Kidney (tissue), 14 donors: ENCODE data around the gene MEGF9. TPM values are rescaled to one million over a fixed set of nuclear protein-coding genes. Genes with fewer than 3 reads are reported as not detected.

Experiments used
- DNase-seq, 5 donors: peaks; one replicate each; pipeline ENCODE4 v3.0.0-alpha.2; 2013 to 2020
- FAIRE-seq: peaks from 2 replicates; lab custom pipeline; 2012; peaks lifted over from hg19 to GRCh38; lab: Jason Lieb, UNC
- H3K27ac ChIP-seq, 2 donors: one replicate each; pipeline ENCODE4 v1.7.0; 2013; ENCODE audit warnings: low read depth in 2 of 2, low read length in 2 of 2, inconsistent platforms in 1 of 2
- H3K27me3 ChIP-seq: one replicate; pipeline ENCODE4 v1.7.1; 2013; ENCODE audit warnings: low read length, inconsistent platforms; ENCODE audit not compliant: control insufficient read depth, insufficient read depth
- H3K36me3 ChIP-seq, 3 donors: one replicate each; pipeline versions ENCODE4 v1.7.0 to v1.7.1; 2013; ENCODE audit warnings: low read length in 3 of 3, control low read depth in 1 of 3, inconsistent platforms in 1 of 3; ENCODE audit not compliant: insufficient read depth in 3 of 3, control insufficient read depth in 2 of 3
- H3K4me1 ChIP-seq, 3 donors: one replicate each; pipeline versions ENCODE4 v1.7.0 to v1.7.1; 2013; ENCODE audit warnings: low read length in 3 of 3, inconsistent platforms in 1 of 3, low read depth in 1 of 3; ENCODE audit not compliant: control insufficient read depth in 2 of 3, insufficient read depth in 2 of 3
- H3K4me3 ChIP-seq, 3 donors: one replicate each; pipeline versions ENCODE4 v1.7.0 to v1.8.1; 2013; ENCODE audit warnings: low read length in 3 of 3, control low read depth in 1 of 3, inconsistent platforms in 1 of 3
- H3K9ac ChIP-seq, 3 donors: one replicate each; pipeline versions ENCODE4 v1.7.0 to v1.7.1; 2013; ENCODE audit warnings: low read length in 3 of 3, control low read depth in 1 of 3, inconsistent platforms in 1 of 3
- H3K9me3 ChIP-seq, 3 donors: one replicate each; pipeline versions ENCODE4 v1.7.0 to v1.7.1; 2013; ENCODE audit warnings: low read length in 3 of 3, control low read depth in 1 of 3, inconsistent platforms in 1 of 3; ENCODE audit not compliant: control insufficient read depth in 2 of 3, insufficient read depth in 1 of 3
- intact Hi-C: fragments of 100-400 bp; cut with DNase I; formaldehyde crosslinking; loops from one replicate; pipeline ENCODE4 v1.11.1; 2022
- polyA plus RNA-seq: library from polyadenylated mRNA; stranded (reverse); fragments of 350-450 nt; fragmentation: Illumina TruSeq; extraction: RNeasy Lipid Tissue Mini Kit (QIAGEN cat#74804); gene quantifications from one replicate; pipeline ENCODE4 v1.2.3, GENCODE V29; 2014; ENCODE audit warnings: low read depth, low replicate concordance; ENCODE audit not compliant: insufficient read depth
- total RNA-seq: library from RNA; stranded (reverse); fragmentation: NEBNext Ultra II Directional; extraction: Animal tissue kit (Norgen Biotek cat#: 25700); gene quantifications from one replicate; pipeline ENCODE4 v1.2.1, GENCODE V29; 2021
- TF ChIP-seq, protein P1 (sequence below): IDR thresholded peaks from 3 replicates; pipeline ENCODE4 v1.5.1; 2012; ENCODE audit warnings: mild to moderate bottlenecking, moderate library complexity, borderline replicate concordance; ENCODE audit not compliant: insufficient read depth; ENCODE audit errors: extremely low read depth
- donor health status: control.
- donor health status: control.
- donor health status: control.
- donor health status: control.
- donor health status: control.
- donor health status: DM: yes; HTN: yes; CAD: no.
- donor health status: Normal renal cell carcinoma (clear cell type).

MEGF9 gene
- total and polyA plus RNA-seq, 2 donors from 2014 or later = 12.4 to 20.4 TPM

GRCh38 chr9:120715389-120715924 is 1.2 kb upstream of the MEGF9 start:
- no peak for FAIRE-seq

DNA sequence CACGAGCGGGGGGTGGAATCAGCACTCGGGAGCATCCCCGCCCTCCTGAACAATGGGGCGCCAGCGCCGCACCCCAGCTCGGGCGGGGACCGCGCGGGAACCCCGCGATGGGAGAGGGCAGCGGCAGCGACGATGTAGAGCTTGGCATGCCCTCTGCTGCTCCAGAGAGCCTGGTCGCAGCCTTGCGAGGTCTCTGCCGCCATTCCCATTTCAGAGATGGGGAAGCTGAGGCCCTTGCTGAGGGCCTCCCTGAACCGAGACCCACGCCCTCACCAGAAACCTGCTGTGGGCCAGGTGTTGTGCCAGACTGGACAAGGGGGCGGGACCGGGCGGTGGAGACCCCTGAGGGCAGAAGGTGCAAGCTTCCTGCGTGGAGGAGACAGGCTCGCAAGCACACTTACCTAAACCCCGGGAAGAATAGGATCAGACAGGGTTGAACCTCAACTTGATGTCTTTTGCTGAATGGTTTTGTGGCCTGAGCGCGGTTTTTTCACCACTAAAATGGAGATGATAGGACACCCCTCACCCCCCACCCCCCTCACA is 647 bp upstream of the MEGF9 start:
- intact Hi-C loops = no loop called here
- no peak for FAIRE-seq
- Histone ChIP-seq H3K9me3 (no peaks in the 10 kb centered on the region), H3K36me3 (no peaks in the 10 kb centered on the region), H3K27ac (peak overlapping the region; percentile 45 to 56), H3K4me3 (peak overlapping the region; percentile 55 to 75 (median 62)), H3K4me1 (peaks cover 3 to 10% (median 3%) of the 10 kb centered on the region in 3 donors), H3K27me3 (no peaks in the 10 kb centered on the region), H3K9ac (peak overlapping the region; percentile 27 to 81 (median 73))
- TF ChIP-seq, protein P1, sequence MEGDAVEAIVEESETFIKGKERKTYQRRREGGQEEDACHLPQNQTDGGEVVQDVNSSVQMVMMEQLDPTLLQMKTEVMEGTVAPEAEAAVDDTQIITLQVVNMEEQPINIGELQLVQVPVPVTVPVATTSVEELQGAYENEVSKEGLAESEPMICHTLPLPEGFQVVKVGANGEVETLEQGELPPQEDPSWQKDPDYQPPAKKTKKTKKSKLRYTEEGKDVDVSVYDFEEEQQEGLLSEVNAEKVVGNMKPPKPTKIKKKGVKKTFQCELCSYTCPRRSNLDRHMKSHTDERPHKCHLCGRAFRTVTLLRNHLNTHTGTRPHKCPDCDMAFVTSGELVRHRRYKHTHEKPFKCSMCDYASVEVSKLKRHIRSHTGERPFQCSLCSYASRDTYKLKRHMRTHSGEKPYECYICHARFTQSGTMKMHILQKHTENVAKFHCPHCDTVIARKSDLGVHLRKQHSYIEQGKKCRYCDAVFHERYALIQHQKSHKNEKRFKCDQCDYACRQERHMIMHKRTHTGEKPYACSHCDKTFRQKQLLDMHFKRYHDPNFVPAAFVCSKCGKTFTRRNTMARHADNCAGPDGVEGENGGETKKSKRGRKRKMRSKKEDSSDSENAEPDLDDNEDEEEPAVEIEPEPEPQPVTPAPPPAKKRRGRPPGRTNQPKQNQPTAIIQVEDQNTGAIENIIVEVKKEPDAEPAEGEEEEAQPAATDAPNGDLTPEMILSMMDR = no peak
- peak in 4 of 5 donors; percentile 24 to 84 (median 58) for DNase-seq

More at GRCh38 chr9:120715389-120715924, 1.2 kb upstream of the MEGF9 start:
- peak overlapping the region in 1 of 3 donors; percentile 73 for H3K9ac ChIP-seq
- H3K36me3 ChIP-seq = no peaks in the 10 kb centered on the region
- DNase-seq = peak; percentile 82 to 91 (median 86)
- H3K27me3 ChIP-seq = no peaks in the 10 kb centered on the region
- H3K4me1 ChIP-seq = peaks cover 3 to 10% (median 3%) of the 10 kb centered on the region in 3 donors
- H3K4me3 ChIP-seq = peak overlapping the region in 1 of 3 donors; percentile 75
- H3K27ac ChIP-seq = peak overlapping the region in 1 of 2 donors; percentile 23
- intact Hi-C loops = no loop called here
- H3K9me3 ChIP-seq = no peaks in the 10 kb centered on the region
- TF ChIP-seq, protein P1 = no peak

DNA sequence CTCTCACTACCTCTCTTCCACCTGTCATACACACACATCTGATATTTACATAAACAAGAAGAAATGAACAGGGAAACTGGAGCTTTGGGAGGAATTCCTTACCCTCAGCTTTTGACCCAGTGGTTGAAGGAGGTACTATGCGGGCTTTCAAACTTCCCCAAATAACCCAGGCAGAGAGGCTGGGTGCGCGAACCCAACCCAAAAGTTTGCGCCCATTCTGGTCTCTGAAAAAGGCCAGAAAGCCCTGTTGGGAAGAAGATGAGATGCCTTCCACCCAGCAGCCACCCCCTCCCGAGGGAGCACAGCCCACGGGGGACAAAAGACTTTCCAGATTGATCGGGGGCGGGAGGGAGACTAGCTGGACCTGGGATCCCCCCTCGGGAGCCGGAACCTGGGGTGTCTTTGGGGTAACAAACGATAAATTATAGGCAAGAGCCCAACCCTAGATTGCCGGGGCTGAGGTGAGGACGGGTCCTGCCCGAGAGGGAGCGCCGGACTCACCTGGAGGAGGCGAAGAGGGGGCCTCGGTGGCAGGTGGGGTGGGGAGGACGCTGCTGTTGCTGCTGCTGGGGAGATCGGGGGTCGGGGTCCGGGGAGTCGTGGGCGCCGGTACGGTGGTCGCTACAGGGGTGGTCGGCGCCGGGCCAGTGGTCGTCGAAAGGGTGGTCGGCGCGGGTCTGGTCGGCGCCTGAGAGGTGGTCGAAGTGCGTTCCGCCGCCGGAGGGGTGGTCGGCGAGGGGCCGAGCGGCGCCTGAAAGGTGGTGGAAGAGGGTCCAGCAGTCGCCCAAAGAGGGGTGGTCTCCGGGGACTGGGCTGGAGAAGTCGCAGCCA is 798 bp downstream of the MEGF9 start:
- H3K9me3 ChIP-seq = no peaks in the 10 kb centered on the region
- H3K9ac ChIP-seq = peak overlapping the region; percentile 3 to 69 (median 56)
- FAIRE-seq = no peak
- H3K4me1 ChIP-seq = peaks cover 3 to 12% (median 3%) of the 10 kb centered on the region in 3 donors
- no peaks in the 10 kb centered on the region for H3K27me3 ChIP-seq
- H3K36me3 ChIP-seq = no peaks in the 10 kb centered on the region
- H3K4me3 ChIP-seq = peak overlapping the region; percentile 55 to 73 (median 62)
- TF ChIP-seq, protein P1 = no peak
- intact Hi-C loops = no loop called here
- peak overlapping the region; percentile 10 to 75 for H3K27ac ChIP-seq
- DNase-seq = peak in 2 of 5 donors; percentile 78 to 84
